ENCODE data around the gene SFR1.

The SFR1 gene

GRCh38 chr10:104080762-104081161 lies 41.2 kb upstream of the SFR1 start:
- H3K4me3 ChIP-seq (ENCODE audit: low read depth, low read length), result no peak overlapping the region
- in situ Hi-C loops (cut with HindIII; ENCODE audit: low sequenced_read_pairs), result no loop called here
- no peak for DNase-seq (ENCODE audit: low read depth)
- TF ChIP-seq, protein P1, sequence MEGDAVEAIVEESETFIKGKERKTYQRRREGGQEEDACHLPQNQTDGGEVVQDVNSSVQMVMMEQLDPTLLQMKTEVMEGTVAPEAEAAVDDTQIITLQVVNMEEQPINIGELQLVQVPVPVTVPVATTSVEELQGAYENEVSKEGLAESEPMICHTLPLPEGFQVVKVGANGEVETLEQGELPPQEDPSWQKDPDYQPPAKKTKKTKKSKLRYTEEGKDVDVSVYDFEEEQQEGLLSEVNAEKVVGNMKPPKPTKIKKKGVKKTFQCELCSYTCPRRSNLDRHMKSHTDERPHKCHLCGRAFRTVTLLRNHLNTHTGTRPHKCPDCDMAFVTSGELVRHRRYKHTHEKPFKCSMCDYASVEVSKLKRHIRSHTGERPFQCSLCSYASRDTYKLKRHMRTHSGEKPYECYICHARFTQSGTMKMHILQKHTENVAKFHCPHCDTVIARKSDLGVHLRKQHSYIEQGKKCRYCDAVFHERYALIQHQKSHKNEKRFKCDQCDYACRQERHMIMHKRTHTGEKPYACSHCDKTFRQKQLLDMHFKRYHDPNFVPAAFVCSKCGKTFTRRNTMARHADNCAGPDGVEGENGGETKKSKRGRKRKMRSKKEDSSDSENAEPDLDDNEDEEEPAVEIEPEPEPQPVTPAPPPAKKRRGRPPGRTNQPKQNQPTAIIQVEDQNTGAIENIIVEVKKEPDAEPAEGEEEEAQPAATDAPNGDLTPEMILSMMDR (IDR thresholded peaks at IDR 0.05; ENCODE audit: low read depth, low read length, missing control alignments), result peak; percentile 12

DNA sequence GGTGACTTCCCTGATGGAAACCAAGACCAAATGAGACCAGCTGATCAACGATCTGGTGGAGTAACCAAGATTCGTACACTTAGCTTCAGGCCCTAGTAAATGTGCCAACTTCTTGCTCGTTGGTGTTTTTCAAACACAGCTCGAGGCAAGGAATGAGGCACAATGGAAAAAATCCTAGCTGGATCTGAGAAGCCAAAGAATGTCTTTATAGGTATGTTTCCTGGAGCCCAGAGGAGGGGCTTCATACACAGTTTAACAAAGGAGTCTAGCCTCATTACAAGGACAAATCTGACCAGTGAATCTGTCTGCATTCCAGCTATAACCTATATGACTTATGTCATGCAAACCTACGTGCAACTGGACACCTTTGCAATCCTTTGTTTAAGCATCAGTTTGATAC lies 40.0 kb upstream of the SFR1 start:
- no peak overlapping the region for H3K4me3 ChIP-seq (ENCODE audit: low read depth, low read length)
- TF ChIP-seq, protein P1 (IDR thresholded peaks at IDR 0.05; ENCODE audit: low read depth, low read length, missing control alignments), result no peak
- no peak for DNase-seq (ENCODE audit: low read depth)
- in situ Hi-C loops (cut with HindIII; ENCODE audit: low sequenced_read_pairs), result no loop called here

- in situ Hi-C loops (cut with HindIII; ENCODE audit: low sequenced_read_pairs), result no loop called here
- no peak overlapping the region for H3K4me3 ChIP-seq (ENCODE audit: low read depth, low read length)
- TF ChIP-seq, protein P1 (IDR thresholded peaks at IDR 0.05; ENCODE audit: low read depth, low read length, missing control alignments), result no peak
- no peak for DNase-seq (ENCODE audit: low read depth)
These were observed 37.4 kb upstream of the SFR1 start for GRCh38 chr10:104084482-104085142.

DNA sequence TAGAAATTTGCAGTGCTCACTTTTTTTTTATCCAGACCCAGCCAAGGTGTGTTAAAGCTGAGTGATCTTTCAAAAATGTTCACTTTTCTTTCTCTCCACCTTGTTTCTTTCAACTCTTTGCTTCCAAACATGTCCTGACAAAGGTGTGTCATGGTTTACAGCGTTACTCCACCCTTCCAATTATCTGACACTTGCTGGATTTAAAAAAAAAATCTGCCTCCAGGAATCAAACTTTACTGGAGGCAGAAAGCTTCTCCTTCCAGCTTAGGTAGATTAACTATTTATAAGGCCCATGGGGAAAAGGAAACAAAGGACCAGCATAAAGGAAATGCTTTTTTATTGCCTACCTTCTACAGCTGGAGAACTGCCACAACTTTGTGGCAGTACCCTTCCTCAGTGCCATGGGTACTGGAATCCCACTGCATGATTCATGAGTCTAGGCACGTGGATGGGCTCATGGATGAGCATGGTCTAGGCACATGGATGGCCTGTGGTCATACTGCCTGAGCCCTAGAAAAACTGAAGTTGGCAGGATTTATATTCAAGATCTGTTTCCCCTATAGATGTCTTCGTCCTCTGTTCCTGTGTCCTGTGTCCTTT lies 36.1 kb upstream of the SFR1 start, which contains the start of gene COL17A1:
Gene COL17A1, minus strand, starts transcription at position 80 of the 600 bp plus-strand sequence. CDS start 5,207 bp downstream, outside the sequence.
- no peak within 1 kb of the TSS for H3K4me3 ChIP-seq (ENCODE audit: low read depth, low read length)
- no peak for DNase-seq (ENCODE audit: low read depth)
- TF ChIP-seq, protein P1 (IDR thresholded peaks at IDR 0.05; ENCODE audit: low read depth, low read length, missing control alignments), result no peak
- in situ Hi-C loops (cut with HindIII; ENCODE audit: low sequenced_read_pairs), result no loop called here

DNA sequence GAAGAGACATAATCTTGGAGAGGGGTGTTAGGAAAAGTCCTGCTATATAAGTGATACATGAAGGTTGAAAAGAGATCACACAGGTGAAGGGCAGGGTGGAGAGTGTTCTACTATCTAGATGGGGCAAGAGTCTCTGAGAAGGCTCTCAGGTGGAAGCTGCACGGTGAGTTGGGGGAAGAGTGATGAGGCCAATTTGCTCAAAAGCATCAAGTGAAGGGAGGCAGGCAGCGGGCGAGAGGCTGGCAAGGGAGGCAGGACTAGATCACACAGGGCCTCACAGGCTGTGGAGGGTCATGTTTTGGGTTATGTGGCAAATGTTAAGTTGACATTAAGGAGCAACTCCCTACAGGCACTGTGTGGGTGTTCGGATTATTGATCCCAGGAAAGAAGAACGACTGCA lies 33.7 kb upstream of the SFR1 start:
- DNase-seq (ENCODE audit: low read depth), result no peak
- in situ Hi-C loops (cut with HindIII; ENCODE audit: low sequenced_read_pairs), result no loop called here
- TF ChIP-seq, protein P1 (IDR thresholded peaks at IDR 0.05; ENCODE audit: low read depth, low read length, missing control alignments), result no peak
- no peak overlapping the region for H3K4me3 ChIP-seq (ENCODE audit: low read depth, low read length)

DNA sequence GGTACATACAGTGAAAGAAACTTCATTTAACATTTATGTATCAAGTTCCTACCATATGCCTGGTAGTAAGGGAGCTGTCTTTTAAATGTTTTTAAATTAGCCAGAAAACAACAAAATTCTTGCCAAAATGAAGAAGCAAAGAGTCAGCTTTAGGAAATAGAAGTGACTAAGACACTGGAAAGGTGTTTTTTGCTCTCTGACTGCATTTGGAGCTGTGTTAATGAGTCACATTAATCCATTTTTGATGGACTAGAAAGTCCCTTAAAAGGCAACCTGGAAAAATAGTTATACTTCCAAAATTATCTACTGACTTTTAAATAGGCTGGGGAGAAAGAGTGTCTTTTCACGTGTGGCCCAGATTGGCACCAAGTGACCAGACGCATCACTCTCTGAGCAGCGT lies 32.4 kb upstream of the SFR1 start:
- in situ Hi-C loops (cut with HindIII; ENCODE audit: low sequenced_read_pairs), result no loop called here
- no peak for DNase-seq (ENCODE audit: low read depth)
- TF ChIP-seq, protein P1 (IDR thresholded peaks at IDR 0.05; ENCODE audit: low read depth, low read length, missing control alignments), result no peak
- no peak overlapping the region for H3K4me3 ChIP-seq (ENCODE audit: low read depth, low read length)
